ENCODE measurements around the gene HDAC11. TPM values are rescaled to one million over a fixed set of nuclear protein-coding genes. Genes with fewer than 3 reads are reported as not detected.
"Not testable (repeated sequence)": the region's sequence is repeated elsewhere in the genome, so short reads cannot be mapped to it uniquely, and the experiment has no call there.

Gene HDAC11
- total and polyA plus RNA-seq, 2 of the 4 experiments (the other 2 are of a cell fraction), result 9.1 to 11.4 TPM

GRCh38 chr3:13430411-13430875, 49.7 kb upstream of the HDAC11 start:
- H4K8ac ChIP-seq (ENCODE audit: low read depth in 2 of 2, low read length in 2 of 2); H2BK20ac ChIP-seq (ENCODE audit: low read depth, low read length); dilution Hi-C loops (cut with HindIII; ENCODE audit: low sequenced_read_pairs, unreplicated experiment); H2BK15ac ChIP-seq (ENCODE audit: low read depth, low read length); H3K4me3 ChIP-seq (ENCODE audit: insufficient read depth, low read depth, low read length); H4K5ac ChIP-seq (ENCODE audit: low read depth, low read length); H3K9me3 ChIP-seq (ENCODE audit: control insufficient read depth, insufficient read depth, low read length); H3K9me1 ChIP-seq (ENCODE audit: insufficient read depth, low read length); H3K18ac ChIP-seq (ENCODE audit: low read depth, low read length); H2AK9ac ChIP-seq (replicated peaks; ENCODE audit: low read depth, low read length, poor library complexity); H2BK5ac ChIP-seq (ENCODE audit: low read depth, low read length, poor library complexity, severe bottlenecking); H3K4me2 ChIP-seq (ENCODE audit: low read depth, low read length); H2AFZ ChIP-seq (replicated peaks; ENCODE audit: low read length, poor library complexity); ATAC-seq (ENCODE audit: low read depth); DNase-seq; H4K91ac ChIP-seq (ENCODE audit: insufficient read depth, low read depth, low read length); H3K56ac ChIP-seq (ENCODE audit: extremely low read depth, insufficient read depth, low read length); H3K23ac ChIP-seq (ENCODE audit: low read depth, low read length); in situ Hi-C loops (cut with MboI; ENCODE audit: low sequenced_read_pairs); H3K9ac ChIP-seq (ENCODE audit: low read depth, low read length); H3K4me1 ChIP-seq (ENCODE audit: control insufficient read depth, insufficient read depth, low read length); H3K79me1 ChIP-seq (ENCODE audit: low read depth in 1 of 2, low read length in 2 of 2); H3K14ac ChIP-seq (replicated peaks; ENCODE audit: low read depth, low read length); H3K4ac ChIP-seq (ENCODE audit: low read depth, low read length); H2AK5ac ChIP-seq (ENCODE audit: low read depth, low read length); intact Hi-C loops (cut with micrococcal nuclease); POLR2A ChIA-PET (ENCODE audit: unreplicated experiment); H3K36me3 ChIP-seq (ENCODE audit: control insufficient read depth, insufficient read depth, low read length); H4K20me1 ChIP-seq (ENCODE audit: insufficient read depth, low read length); H3K27ac ChIP-seq (ENCODE audit: insufficient read depth, low read length); H2BK120ac ChIP-seq (ENCODE audit: low read depth, low read length); CTCF ChIA-PET; H3K27me3 ChIP-seq (ENCODE audit: control insufficient read depth, insufficient read depth, low read length); BruUV-seq (replicated peaks): not testable (repeated sequence)
- no CpG with 5 or more reads among the region's 2 CpGs for WGBS, 2 experiments (ENCODE audit: extremely low coverage in 2 of 2, insufficient read length in 1 of 2)

Measured in IMR-90 (cell line).